Mucosa of descending colon (tissue), 3 donors: Measurements from ENCODE around the gene PPP1R12C. TPM values are rescaled to one million over a fixed set of nuclear protein-coding genes. Genes with fewer than 3 reads are reported as not detected.

Source experiments
- ATAC-seq: fragments of 200-7000 bp; cut with Tn5 transposase; one replicate; pipeline ENCODE4 v1.9.1; 2020; ENCODE audit warnings: mild to moderate bottlenecking, moderate library complexity
- DNase-seq, 3 donors: peaks; one replicate each; pipeline ENCODE4 v3.0.0-alpha.2; 2020
- H3K36me3 ChIP-seq: fragments of 200-600 bp; one replicate; pipeline ENCODE4 v1.8.0; 2021; ENCODE audit warnings: low read depth, mild to moderate bottlenecking
- H3K4me1 ChIP-seq: fragments of 200-600 bp; one replicate; pipeline ENCODE4 v1.8.0; 2021; ENCODE audit warnings: low read depth, mild to moderate bottlenecking
- H3K4me3 ChIP-seq: fragments of 200-600 bp; one replicate; pipeline ENCODE4 v1.8.0; 2021; ENCODE audit warnings: mild to moderate bottlenecking
- H3K9me3 ChIP-seq: fragments of 200-600 bp; one replicate; pipeline ENCODE4 v1.8.0; 2021; ENCODE audit warnings: mild to moderate bottlenecking
- intact Hi-C, 2 donors: fragments of 100-400 bp; cut with DNase I in 1 of 2; cut with micrococcal nuclease in 1 of 2; formaldehyde crosslinking; loops; one replicate each; pipeline versions ENCODE4 v1.11.0 to v1.11.1; 2022; cut with DNase I, micrococcal nuclease
- microRNA-seq: library from miRNA; unstranded; fragments of <30 nt; microRNA quantifications from one replicate; pipeline ENCODE4, GENCODE V29; 2019
- total RNA-seq, 3 donors: library from RNA; stranded (reverse); fragmentation: NEBNext Ultra II Directional in 2 of 3; extraction: Animal tissue kit (Norgen Biotek cat#: 25700) in 2 of 3; gene quantifications; one replicate each; pipeline versions ENCODE4 v1.2.1 to v1.2.4, GENCODE V29; 2021 to 2023
- TF ChIP-seq, protein P1 (sequence below): fragments of 200-600 bp; IDR thresholded peaks from one replicate; pipeline ENCODE4 v1.8.0; 2022; ENCODE audit warnings: antibody characterized with exemption, mild to moderate bottlenecking
- donor health status: DM: no; HTN: no; CAD: no; lungs with moderate emphysema.
- donor health status: DM: no; HTN: no; CAD: no.
- donor health status: DM: no; HTN: yes; CAD: no.

The PPP1R12C gene
- total RNA-seq, 3 donors from 2014 or later = 99.8 to 236 (median 112) TPM

DNA sequence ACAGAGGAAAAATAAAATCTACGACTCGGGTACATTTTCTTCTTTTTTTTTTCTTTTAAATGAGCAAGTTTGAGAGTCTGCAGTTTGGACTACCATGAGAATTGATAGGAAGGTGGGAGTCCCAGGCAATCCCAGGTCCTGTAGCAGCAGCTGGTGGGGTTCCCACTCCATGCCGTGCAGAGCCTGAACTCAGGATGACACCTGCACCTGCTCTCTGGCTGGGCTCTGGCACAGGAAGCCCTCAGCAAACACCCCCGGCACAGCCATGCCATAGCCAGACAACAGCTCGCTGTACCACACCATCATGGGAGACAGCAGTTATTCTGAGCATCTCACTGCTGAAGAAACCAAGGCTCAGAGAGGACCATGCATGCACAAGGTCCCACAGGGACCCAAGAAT is 73.2 kb downstream of the PPP1R12C start:
- ATAC-seq = no peak
- Histone ChIP-seq H3K36me3 (peaks cover 7% of the 10 kb centered on the region), H3K4me3 (no peak overlapping the region), H3K9me3 (no peaks in the 10 kb centered on the region), H3K4me1 (no peaks in the 10 kb centered on the region)
- TF ChIP-seq, protein P1, sequence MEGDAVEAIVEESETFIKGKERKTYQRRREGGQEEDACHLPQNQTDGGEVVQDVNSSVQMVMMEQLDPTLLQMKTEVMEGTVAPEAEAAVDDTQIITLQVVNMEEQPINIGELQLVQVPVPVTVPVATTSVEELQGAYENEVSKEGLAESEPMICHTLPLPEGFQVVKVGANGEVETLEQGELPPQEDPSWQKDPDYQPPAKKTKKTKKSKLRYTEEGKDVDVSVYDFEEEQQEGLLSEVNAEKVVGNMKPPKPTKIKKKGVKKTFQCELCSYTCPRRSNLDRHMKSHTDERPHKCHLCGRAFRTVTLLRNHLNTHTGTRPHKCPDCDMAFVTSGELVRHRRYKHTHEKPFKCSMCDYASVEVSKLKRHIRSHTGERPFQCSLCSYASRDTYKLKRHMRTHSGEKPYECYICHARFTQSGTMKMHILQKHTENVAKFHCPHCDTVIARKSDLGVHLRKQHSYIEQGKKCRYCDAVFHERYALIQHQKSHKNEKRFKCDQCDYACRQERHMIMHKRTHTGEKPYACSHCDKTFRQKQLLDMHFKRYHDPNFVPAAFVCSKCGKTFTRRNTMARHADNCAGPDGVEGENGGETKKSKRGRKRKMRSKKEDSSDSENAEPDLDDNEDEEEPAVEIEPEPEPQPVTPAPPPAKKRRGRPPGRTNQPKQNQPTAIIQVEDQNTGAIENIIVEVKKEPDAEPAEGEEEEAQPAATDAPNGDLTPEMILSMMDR = no peak
- DNase-seq = no peak
- intact Hi-C loops = no loop called here

DNA sequence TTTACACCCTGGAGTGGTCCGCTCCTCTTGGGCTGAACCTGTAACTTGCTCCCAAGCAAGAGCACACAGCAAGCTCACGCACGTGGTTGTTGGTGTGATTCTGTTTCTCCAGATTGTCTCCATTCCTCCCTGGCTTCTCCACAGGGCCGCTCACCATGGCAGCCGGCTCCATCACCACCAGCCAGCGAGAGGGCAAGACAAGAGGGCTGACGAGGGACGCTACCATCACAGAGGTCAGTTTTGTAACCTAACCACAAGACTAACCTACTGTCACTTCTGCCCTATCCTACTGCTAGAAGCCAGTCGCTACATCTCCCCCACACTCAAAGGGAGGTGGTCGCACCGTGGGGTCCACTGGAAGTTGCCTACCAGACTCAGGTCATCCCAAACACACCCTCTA is 74.7 kb downstream of the PPP1R12C start:
- intact Hi-C loops = no loop called here
- DNase-seq (peak in 1 of 3 donors; percentile 24), ATAC-seq (no peak)
- TF ChIP-seq, protein P1 = no peak
- H3K4me3 ChIP-seq = no peak overlapping the region
- H3K9me3 ChIP-seq = no peaks in the 10 kb centered on the region
- H3K4me1 ChIP-seq = no peaks in the 10 kb centered on the region
- peaks cover 2% of the 10 kb centered on the region for H3K36me3 ChIP-seq

DNA sequence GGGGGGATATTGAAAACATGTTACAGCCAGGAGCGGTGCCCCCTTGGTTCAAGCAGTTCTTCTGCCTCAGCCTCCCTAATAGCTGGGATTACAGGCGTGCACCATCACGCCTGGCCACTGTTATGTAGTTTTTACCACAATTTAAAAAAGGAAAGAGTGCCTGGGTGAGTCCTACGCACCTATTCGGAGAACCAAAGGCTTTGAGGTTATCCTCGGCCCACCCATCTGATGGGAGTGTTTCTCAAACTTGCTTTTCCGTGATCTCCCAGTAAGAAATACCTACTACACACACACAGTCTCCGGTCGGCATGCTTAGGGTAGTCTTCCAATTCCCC is 75.1 kb downstream of the PPP1R12C start:
- H3K4me1 ChIP-seq = no peaks in the 10 kb centered on the region
- H3K36me3 ChIP-seq = no peaks in the 10 kb centered on the region
- no peaks in the 10 kb centered on the region for H3K9me3 ChIP-seq
- intact Hi-C loops = no loop called here
- peak in 1 of 3 donors; percentile 16 for DNase-seq
- ATAC-seq = no peak
- no peak overlapping the region for H3K4me3 ChIP-seq
- TF ChIP-seq, protein P1 = no peak

DNA sequence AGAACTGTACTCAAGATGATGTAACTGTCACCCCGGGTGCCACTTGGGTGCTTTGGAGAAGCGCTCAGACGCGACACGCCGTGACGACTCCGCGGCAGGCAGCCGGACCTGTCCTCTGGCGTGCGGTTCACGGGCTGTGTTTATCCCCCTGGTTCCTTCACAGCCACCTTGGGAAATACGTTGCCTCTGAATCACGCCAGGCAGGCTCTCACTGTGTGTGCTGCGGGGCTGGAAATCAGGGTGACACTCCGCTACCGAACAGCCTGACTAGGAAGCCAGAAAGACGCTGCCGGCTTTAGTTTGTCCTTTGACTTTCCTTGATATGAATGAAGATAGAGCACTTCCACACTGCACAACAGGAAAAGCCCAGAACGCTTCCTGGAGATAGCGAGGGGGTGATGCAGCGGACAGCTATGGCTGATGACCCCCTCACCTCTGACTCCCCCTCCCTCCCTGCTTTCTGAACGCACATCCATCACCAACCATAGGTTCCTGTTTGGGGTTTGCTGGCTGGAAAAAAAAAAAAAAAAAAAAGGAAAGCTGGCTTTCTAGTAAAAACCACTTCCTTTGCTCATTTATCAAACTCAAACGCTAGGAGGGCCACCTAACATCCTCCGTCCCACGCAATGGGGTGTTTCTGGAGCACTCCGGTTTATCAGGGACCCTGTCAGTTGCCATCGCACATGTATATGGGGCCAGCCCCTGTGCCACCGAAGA is 75.7 kb downstream of the PPP1R12C start:
- ATAC-seq = no peak
- intact Hi-C loops = no loop called here
- Histone ChIP-seq H3K9me3 (no peaks in the 10 kb centered on the region), H3K4me3 (no peak overlapping the region), H3K36me3 (no peaks in the 10 kb centered on the region), H3K4me1 (no peaks in the 10 kb centered on the region)
- TF ChIP-seq, protein P1 = no peak
- peak in 1 of 3 donors; percentile 45 for DNase-seq

DNA sequence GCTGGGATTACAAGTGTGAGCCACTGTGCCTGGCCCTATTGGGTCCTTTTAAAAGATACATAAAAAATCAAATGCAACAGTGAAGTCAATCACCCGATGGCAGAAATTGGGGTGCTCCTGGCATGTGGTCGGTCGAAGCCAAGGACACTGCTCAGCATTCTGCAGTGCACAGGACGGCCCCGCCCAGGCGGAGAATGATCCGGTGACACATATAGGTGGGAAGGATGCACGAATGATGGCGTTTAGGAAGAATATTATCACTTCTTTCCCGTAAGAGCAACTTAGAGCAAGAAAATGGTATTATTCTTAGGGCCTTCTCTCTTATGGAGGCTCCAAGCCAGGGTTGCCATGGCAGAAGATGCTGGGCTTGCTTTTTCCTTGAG is 76.2 kb downstream of the PPP1R12C start:
- H3K9me3 ChIP-seq = no peaks in the 10 kb centered on the region
- TF ChIP-seq, protein P1 = no peak
- no peak overlapping the region for H3K4me3 ChIP-seq
- ATAC-seq = no peak
- no peaks in the 10 kb centered on the region for H3K4me1 ChIP-seq
- no peaks in the 10 kb centered on the region for H3K36me3 ChIP-seq
- intact Hi-C loops = no loop called here
- DNase-seq = peak in 1 of 3 donors; percentile 35

Small RNA genes lying within 50 kb of the gene (microRNA-seq; reads per million reads assigned to microRNA genes)
- gene MIR7975 = not detected

Other genes with a start within 250 kb of the PPP1R12C start
- gene FCAR, start 243.4 kb downstream of the PPP1R12C start, total RNA-seq = 1 to 10 TPM in 1 of 3 donors, under 1 TPM in 1, not detected in 1; 0.76 to 1.2 TPM
- under 1 TPM; 0.39 to 0.98 (median 0.73) TPM for gene NCR1, start 211.5 kb downstream of the PPP1R12C start, total RNA-seq
- under 1 TPM in 1 of 3 donors, not detected in 2; 0.12 TPM for gene NLRP7, start 170.1 kb downstream of the PPP1R12C start, total RNA-seq
- gene NLRP2, start 151.3 kb downstream of the PPP1R12C start, total RNA-seq = 10 to 100 TPM in 1 of 3 donors, 1 to 10 TPM in 2; 2.1 to 10.7 (median 6.3) TPM
- 1 to 10 TPM in 1 of 3 donors, under 1 TPM in 2; 0.22 to 1.4 (median 0.32) TPM for gene GP6, start 79.4 kb downstream of the PPP1R12C start, total RNA-seq
- gene RDH13, start 54.5 kb downstream of the PPP1R12C start, total RNA-seq = 10 to 100 TPM; 46.1 to 59.5 (median 55.0) TPM
- gene EPS8L1, start 41.8 kb downstream of the PPP1R12C start, total RNA-seq = 10 to 100 TPM; 20.7 to 79.6 (median 36.0) TPM
- 1 to 10 TPM in 1 of 3 donors, under 1 TPM in 2; 0.63 to 1.1 (median 0.65) TPM for gene TNNT1, start 31.6 kb upstream of the PPP1R12C start, total RNA-seq
- gene TNNI3, start 40.1 kb upstream of the PPP1R12C start, total RNA-seq = 1 to 10 TPM in 1 of 3 donors, not detected in 2; 2.2 TPM
- 1 to 10 TPM in 1 of 3 donors, under 1 TPM in 2; 0.54 to 1.0 (median 0.69) TPM for gene DNAAF3, start 49.0 kb upstream of the PPP1R12C start, total RNA-seq
- gene SYT5, start 62.7 kb upstream of the PPP1R12C start, total RNA-seq = 1 to 10 TPM; 1.0 to 2.9 (median 1.2) TPM
- gene PTPRH, start 91.9 kb upstream of the PPP1R12C start, total RNA-seq = 100 to 1,000 TPM in 1 of 3 donors, 10 to 100 TPM in 2; 62.3 to 181 (median 94.8) TPM
- 1 to 10 TPM; 3.4 to 4.5 (median 3.7) TPM for gene TMEM86B, start 111.1 kb upstream of the PPP1R12C start, total RNA-seq
- gene PPP6R1, start 141.4 kb upstream of the PPP1R12C start, total RNA-seq = 10 to 100 TPM; 60.0 to 72.9 (median 65.9) TPM
- gene HSPBP1, start 162.5 kb upstream of the PPP1R12C start, total RNA-seq = 10 to 100 TPM; 25.6 to 36.0 (median 29.5) TPM
- gene BRSK1, start 166.4 kb upstream of the PPP1R12C start, total RNA-seq = 10 to 100 TPM in 1 of 3 donors, 1 to 10 TPM in 2; 1.6 to 18.1 (median 1.9) TPM
- 10 to 100 TPM; 31.6 to 62.1 (median 36.4) TPM for gene TMEM150B, start 207.7 kb upstream of the PPP1R12C start, total RNA-seq
- 10 to 100 TPM; 14.7 to 19.3 (median 16.5) TPM for gene KMT5C, start 222.2 kb upstream of the PPP1R12C start, total RNA-seq
- 10 to 100 TPM; 16.6 to 30.0 (median 17.2) TPM for gene COX6B2, start 237.1 kb upstream of the PPP1R12C start, total RNA-seq
- not detected for gene GARIN5B, start 245.6 kb upstream of the PPP1R12C start, total RNA-seq